ENCODE results near the gene MUC21. TPM values are rescaled to one million over a fixed set of nuclear protein-coding genes. Genes with fewer than 3 reads are reported as not detected.

MUC21 gene
- total and polyA plus RNA-seq, 11 donors, result 0.10 TPM; not detected in 10

GRCh38 chr6:30981942-30982772 is 1.4 kb upstream of the MUC21 start:
- Histone ChIP-seq H3K9me3 (no peaks in the 10 kb centered on the region), H3K36me3 (no peaks in the 10 kb centered on the region), H3K4me1 (peaks cover 0 to 10% (median 0%) of the 10 kb centered on the region in 12 donors), H3K27me3 (peaks cover 0 to 4% (median 0%) of the 10 kb centered on the region in 9 donors), H3K4me3 (peak overlapping the region in 4 of 12 donors; percentile 11 to 18 (median 12)), H3K27ac (no peak overlapping the region)
- TF ChIP-seq CTCF (IDR thresholded peaks at IDR 0.05), result peak in 3 of 12 donors; percentile 7 to 19 (median 10)
- no peak for TF ChIP-seq POLR2A (IDR thresholded peaks at IDR 0.05)
- 11 to 19% (median 16%) methylated on average over 13 of the region's 13 CpGs for WGBS, 4 donors
- intact Hi-C loops (cut with DNase I), result no loop called here
- DNase-seq (peak in 2 of 5 donors; percentile 35 to 37), ATAC-seq (peak in 3 of 4 donors; percentile 7 to 79 (median 78))

DNA sequence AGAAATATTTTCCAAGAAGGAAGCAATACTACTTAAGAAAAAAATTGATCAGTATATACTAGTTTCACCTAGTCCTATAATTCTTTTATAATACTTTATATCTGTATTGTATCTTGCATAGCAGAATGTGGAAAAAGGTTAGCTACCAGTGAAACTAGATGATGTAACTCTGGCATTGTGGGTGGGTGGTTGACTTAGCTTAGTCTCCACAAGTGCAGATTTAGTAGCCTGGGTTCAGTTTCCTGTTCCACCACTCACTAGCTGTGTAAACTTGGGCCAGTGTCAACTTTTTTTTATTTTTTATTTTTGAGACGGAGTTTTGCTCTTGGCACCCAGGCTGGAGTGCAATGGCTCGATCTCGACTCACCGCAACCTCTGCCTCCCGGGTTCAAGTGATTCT is 2.0 kb downstream of the MUC21 start:
- ATAC-seq (no peak), DNase-seq (no peak)
- no peak for TF ChIP-seq CTCF (IDR thresholded peaks at IDR 0.05)
- TF ChIP-seq POLR2A (IDR thresholded peaks at IDR 0.05), result no peak
- Histone ChIP-seq H3K4me1 (peaks cover 0 to 10% (median under 1%) of the 10 kb centered on the region in 12 donors), H3K27ac (no peak overlapping the region), H3K27me3 (peaks cover 0 to 4% (median 0%) of the 10 kb centered on the region in 9 donors), H3K4me3 (no peak overlapping the region), H3K36me3 (no peaks in the 10 kb centered on the region), H3K9me3 (no peaks in the 10 kb centered on the region)
- intact Hi-C loops (cut with DNase I), result no loop called here
- WGBS, 4 donors, result 80 to 86% (median 82%) methylated on average over 5 of the region's 5 CpGs

DNA sequence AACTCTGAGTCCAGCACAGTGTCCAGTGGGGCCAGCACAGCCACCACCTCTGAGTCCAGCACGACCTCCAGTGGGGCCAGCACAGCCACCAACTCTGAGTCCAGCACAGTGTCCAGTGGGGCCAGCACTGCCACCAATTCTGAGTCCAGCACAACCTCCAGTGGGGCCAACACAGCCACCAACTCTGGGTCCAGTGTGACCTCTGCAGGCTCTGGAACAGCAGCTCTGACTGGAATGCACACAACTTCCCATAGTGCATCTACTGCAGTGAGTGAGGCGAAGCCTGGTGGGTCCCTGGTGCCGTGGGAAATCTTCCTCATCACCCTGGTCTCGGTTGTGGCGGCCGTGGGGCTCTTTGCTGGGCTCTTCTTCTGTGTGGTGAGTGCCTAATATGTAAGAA is 3.8 kb downstream of the MUC21 start:
- no peak for ATAC-seq
- WGBS, 4 donors, result 70 to 92% (median 89%) methylated on average over 6 of the region's 6 CpGs
- TF ChIP-seq POLR2A (IDR thresholded peaks at IDR 0.05) (no peak), CTCF (IDR thresholded peaks at IDR 0.05) (no peak)

GRCh38 chr6:30988209-30988825 is 4.8 kb downstream of the MUC21 start:
- no peak for ATAC-seq
- no peaks in the 10 kb centered on the region for H3K9me3 ChIP-seq
- intact Hi-C loops (cut with DNase I), result no loop called here
- peaks cover 0 to 3% (median 0%) of the 10 kb centered on the region in 12 donors for H3K4me1 ChIP-seq
- no peak overlapping the region for H3K27ac ChIP-seq
- H3K27me3 ChIP-seq, result peaks cover 0 to 4% (median 0%) of the 10 kb centered on the region in 9 donors
- TF ChIP-seq CTCF (IDR thresholded peaks at IDR 0.05), result no peak
- no peak for TF ChIP-seq POLR2A (IDR thresholded peaks at IDR 0.05)
- H3K4me3 ChIP-seq, result no peak overlapping the region
- no peak for DNase-seq
- WGBS, 4 donors, result 64 to 70% (median 70%) methylated on average over 9 of the region's 9 CpGs
- H3K36me3 ChIP-seq, result no peaks in the 10 kb centered on the region

More for the DNA sequence above, 3.8 kb downstream of the MUC21 start:
- H3K27me3 ChIP-seq, result peaks cover 0 to 4% (median 0%) of the 10 kb centered on the region in 9 donors
- no peak overlapping the region for H3K27ac ChIP-seq
- intact Hi-C loops (cut with DNase I), result no loop called here
- H3K4me1 ChIP-seq, result peaks cover 0 to 6% (median 1%) of the 10 kb centered on the region in 12 donors
- no peaks in the 10 kb centered on the region for H3K9me3 ChIP-seq
- no peak overlapping the region for H3K4me3 ChIP-seq
- no peaks in the 10 kb centered on the region for H3K36me3 ChIP-seq
- DNase-seq, result no peak
